ENCODE data around the gene NHERF2.

NHERF2 gene

GRCh38 chr16:2084895-2085625 is 58.4 kb downstream of the NHERF2 start:
- no peak for DNase-seq

GRCh38 chr16:2085669-2086068 is 59.0 kb downstream of the NHERF2 start:
- no peak for DNase-seq

- DNase-seq, result no peak
These were observed 59.5 kb downstream of the NHERF2 start for GRCh38 chr16:2086106-2086742.

GRCh38 chr16:2086812-2087747 is 60.4 kb downstream of the NHERF2 start:
- DNase-seq, result no peak

- DNase-seq, result no peak
These were observed 61.3 kb downstream of the NHERF2 start for GRCh38 chr16:2087748-2088631.

Data from NCI-H446 (cell line).